IPS-18c (cell line): ENCODE measurements around the gene PPP1R12B.
A peak's percentile ranks its signal among the peaks of the same experiment; 100 is the strongest.
"Not testable (repeated sequence)": the region's sequence is repeated elsewhere in the genome, so short reads cannot be mapped to it uniquely, and the experiment has no call there.

Experiments
- H3K4me3 ChIP-seq: 2 replicates; pipeline ENCODE4 v1.7.0; 2013; ENCODE audit warnings: low read depth, mild to moderate bottlenecking, low read length, moderate library complexity; ENCODE audit not compliant: insufficient read depth
- H3K9me3 ChIP-seq: one replicate; pipeline ENCODE4 v1.6.1; 2013; ENCODE audit warnings: mild to moderate bottlenecking, low read length, moderate library complexity; ENCODE audit not compliant: control insufficient read depth, insufficient read depth

Gene PPP1R12B

DNA sequence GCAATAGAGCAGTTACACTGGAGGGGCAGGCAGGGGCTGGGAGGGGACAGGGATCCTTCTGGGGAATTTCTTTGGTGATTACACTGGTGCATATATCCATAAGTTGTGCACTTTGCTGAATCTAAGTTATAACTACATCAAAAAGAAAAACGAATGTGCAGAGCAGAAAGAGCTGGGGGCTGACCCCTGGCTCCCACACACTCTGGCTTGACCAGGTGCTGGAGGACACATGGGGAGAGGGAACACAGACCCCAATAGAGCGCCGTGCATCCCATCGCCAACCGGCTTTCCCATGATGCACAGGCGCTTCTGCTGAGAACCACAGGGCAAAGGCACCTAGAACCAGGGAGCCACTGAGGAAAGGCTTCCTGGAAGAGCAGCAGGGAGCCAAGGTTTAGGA is 281.6 kb downstream of the PPP1R12B start:
- not testable (repeated sequence) for H3K4me3 ChIP-seq

DNA sequence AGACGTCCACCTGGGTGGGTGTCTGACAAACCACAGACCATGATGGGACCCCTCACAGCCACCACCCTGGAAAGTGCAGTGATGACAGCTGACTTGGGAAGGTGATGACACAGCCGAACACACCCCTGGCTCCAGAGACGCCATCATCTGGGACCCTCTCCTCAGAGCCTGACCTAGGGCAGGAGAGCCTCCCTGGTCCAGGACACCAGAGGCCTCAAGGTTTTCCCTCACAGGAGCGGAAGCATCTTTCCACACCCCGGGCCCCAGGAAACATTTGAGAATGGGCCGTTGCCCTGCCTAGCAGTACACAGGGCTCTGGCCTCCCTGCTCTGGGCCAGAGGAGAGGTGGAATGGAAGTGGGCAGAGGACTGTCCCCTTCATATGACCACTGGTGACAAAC is 282.0 kb downstream of the PPP1R12B start:
- no peaks in the 10 kb centered on the region for H3K9me3 ChIP-seq
- H3K4me3 ChIP-seq, result no peak overlapping the region

More for the DNA sequence above, 281.6 kb downstream of the PPP1R12B start:
- H3K9me3 ChIP-seq, result not testable (repeated sequence)

DNA sequence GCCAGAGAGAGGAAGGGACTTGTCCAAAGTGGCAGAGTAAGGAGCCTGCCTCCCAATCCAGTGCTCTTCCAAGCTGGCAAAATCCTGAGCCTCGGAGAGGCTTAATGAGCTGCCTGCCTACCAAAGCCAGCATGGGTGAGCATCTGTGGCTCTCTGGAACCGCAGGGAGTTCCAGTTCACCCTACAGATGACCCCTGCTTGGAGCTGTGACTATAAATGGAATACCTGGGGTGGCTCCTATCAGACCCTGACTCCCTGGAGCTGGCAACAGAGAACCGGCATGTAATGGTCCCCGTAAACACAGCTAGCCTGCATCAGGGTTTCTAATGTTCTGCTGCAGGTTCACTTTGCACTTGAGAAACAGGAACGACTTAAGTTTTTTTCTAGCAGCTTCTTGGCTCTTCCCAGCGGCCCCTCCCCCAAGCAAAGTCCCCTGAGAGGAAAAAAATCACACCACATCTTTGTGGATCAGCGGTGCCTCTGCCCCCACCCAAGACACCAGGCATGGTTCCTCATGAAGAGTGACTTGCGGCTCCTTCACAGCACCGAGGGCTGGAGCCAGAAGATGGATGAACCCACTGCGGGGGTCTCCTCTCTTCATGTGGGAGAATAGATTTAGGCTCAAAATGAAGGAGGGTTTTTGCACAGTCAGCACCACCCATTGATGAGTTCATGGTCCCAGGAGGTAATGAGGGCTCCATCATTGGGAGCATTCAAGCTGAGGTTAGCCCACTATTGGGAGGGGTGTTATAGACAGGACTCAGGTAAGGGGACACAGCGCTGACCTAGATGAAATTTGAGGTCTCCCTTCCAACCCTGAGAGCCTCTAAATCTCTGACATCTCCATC is 282.8 kb downstream of the PPP1R12B start:
- Histone ChIP-seq H3K4me3 (no peak overlapping the region), H3K9me3 (no peaks in the 10 kb centered on the region)

DNA sequence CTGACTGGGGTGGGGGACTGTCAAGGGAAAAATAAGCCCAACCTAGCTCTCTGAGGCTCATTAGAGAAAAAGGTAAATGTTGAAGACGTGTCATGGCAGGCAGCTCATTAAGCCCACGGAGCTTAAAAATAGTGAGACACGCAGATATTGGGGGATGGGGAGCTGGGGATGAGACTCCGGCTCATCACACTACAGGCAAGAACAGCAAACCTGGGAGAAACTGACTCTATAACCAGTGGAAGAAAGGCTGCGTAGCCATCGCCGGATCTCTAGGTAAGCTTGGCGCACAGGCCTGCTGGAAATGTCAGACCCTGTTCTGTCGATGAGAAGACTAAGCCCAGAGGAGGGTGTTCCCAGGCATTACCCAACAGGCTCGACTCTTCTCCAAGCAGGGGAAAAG is 283.7 kb downstream of the PPP1R12B start:
- no peaks in the 10 kb centered on the region for H3K9me3 ChIP-seq
- H3K4me3 ChIP-seq, result no peak overlapping the region

DNA sequence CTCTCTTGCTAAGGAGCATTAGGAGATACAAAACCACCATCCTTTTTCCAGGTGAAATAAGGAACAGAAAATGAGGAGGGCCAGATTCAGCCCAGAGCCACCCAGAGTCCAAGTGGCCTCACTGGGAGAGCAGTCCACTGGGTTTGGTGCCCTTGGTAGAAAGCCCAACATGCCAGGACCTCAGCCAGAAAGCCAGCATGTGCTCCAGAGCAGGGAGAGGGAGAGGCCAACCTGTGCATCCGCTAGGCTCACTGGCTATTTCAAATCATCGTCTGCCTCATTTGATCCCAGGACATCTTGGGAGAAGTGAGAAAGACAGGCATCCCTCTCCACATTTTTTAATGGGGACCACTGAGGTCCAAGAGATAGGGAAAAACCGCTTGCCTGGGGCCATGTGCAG is 287.7 kb downstream of the PPP1R12B start:
- not testable (repeated sequence) for H3K4me3 ChIP-seq, H3K9me3 ChIP-seq

DNA sequence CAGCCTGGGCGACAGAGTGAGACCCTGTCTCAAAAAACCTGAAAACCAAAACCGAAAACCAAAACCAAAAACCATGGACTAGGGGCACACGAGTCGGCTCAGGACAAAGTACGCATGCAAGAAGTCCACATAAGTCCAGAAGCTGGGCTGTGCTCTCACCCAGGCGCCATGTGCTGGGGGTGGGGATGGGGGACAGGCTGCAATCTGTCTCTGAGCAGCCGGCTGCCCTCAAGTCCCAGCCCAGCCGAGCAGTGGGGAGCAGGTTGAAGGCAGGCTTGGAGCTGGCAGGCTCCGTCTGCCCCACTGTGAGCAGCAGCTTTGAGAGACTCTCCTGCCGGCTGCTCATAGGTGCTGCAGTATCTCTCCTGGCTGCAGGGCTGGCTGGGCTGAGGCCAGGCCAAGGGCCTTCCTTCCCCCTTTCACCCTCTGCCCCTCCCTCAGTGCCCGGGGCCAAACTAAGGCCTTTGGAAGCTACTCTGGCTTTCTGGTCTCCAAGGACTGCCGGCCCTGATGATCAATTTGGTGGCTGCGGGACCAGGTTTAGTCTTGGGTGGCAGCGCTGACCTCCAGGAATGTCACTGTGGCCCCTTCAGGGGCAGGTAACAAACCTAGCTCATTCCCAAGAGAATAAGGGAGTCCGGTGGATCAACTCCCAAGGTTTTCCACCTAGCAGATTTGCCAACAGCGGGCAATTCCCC is 289.0 kb downstream of the PPP1R12B start:
- H3K4me3 ChIP-seq, H3K9me3 ChIP-seq: not testable (repeated sequence)

DNA sequence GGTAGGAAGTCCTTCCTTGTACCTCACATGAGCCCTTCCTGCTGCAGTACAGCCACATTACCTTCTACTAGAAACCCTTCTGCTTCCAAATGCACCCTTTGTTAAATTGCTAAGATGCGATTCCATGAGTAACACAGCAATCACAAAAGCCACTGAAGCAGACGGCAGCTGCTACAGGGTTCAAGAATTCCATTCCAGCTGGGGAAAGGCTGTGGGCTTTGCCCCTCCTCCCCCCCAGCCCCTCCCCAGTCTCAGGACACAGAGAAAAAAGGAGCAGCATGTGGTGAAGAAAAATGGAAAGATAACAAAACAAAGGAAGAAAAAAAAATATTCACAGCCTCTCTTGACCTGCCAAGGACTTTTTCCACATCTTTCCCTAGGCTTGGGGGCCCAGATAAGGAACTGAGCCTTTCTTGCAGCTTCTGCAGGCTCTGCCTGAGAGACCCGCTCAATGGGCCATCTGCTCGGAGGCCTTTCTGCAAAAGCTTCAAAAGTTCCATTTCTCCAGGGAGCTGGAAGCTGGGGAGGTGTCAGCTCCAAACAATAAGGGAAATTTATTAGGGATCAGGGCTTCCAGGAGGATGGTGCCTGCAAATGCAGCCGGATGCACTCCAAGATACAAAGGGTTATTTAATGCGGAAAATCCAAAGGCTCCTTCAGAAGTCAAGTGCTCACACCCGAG is 289.7 kb downstream of the PPP1R12B start:
- H3K4me3 ChIP-seq, result no peak overlapping the region
- no peaks in the 10 kb centered on the region for H3K9me3 ChIP-seq

DNA sequence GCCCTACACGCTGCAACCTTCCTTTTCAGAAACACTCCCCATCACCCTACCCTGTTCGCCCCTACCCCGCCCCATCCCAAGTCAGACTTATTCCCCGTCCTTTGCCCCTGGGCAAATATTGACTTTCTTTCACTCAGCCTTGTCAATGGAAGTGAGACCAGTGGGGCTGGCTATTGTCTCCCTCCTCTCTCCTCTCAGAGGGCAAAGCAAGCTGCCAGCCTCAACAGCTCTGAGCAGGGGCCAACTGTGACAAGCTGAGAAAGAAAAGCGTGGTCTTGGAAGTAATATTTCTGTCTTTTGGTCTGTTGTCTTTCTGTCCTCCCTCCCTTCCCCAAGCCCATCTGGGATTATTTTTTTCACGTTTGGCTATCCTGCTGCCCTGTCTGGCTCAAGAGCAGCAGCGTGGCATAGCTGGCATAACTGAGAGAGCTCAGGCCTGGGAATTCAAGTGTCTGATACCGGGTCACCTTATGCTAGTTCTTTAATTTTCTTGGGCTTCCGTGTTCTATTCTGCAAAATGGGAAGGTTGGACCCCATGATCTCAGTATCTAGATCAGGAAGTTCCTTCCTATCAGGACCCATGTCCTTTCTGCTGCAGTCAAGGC is 290.3 kb downstream of the PPP1R12B start:
- not testable (repeated sequence) for H3K4me3 ChIP-seq, H3K9me3 ChIP-seq

DNA sequence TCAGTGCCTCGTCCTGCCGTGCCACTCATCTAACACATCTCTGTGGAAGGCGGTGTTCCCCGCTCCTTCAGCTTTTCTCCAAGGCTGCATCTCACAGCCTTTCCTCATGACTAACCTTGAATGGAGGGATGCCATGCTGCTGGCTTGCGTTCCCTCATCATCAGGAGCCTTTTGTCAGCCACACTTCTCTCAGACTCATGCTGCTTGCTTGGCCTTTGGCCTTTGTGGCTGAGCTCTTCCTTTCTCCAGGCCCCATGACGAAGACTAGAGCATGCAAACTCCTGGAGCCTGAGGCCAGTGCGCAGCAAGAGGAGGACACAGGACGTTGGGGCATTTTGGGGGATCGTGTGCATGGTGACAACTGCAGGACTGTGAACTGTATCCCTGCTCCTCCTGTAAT is 291.0 kb downstream of the PPP1R12B start:
- H3K9me3 ChIP-seq, result no peaks in the 10 kb centered on the region
- no peak overlapping the region for H3K4me3 ChIP-seq

DNA sequence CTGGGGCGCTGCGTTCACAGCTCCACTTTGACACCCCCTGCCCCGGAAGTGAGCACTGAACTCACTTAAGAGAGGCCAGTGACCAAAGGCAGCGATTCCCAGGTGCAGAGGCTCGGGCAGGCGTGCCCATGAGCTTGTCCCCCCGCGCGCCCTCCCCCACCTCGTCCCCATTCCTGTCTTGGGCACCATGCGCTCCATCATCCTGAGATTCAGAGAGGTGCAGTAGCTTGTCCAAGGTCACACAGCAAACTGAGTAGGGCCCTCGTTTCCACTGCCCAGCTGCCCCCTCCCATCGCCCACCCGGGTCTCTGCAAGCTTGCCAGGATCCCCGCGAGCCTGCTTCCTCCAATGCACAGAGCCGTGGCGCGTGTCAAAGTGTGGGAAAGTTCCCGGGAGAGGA is 293.7 kb downstream of the PPP1R12B start:
- Histone ChIP-seq H3K4me3 (peak overlapping the region; percentile 71), H3K9me3 (peaks cover 2% of the 10 kb centered on the region)
